ENCODE results near the gene RASA3.

Gene RASA3

DNA sequence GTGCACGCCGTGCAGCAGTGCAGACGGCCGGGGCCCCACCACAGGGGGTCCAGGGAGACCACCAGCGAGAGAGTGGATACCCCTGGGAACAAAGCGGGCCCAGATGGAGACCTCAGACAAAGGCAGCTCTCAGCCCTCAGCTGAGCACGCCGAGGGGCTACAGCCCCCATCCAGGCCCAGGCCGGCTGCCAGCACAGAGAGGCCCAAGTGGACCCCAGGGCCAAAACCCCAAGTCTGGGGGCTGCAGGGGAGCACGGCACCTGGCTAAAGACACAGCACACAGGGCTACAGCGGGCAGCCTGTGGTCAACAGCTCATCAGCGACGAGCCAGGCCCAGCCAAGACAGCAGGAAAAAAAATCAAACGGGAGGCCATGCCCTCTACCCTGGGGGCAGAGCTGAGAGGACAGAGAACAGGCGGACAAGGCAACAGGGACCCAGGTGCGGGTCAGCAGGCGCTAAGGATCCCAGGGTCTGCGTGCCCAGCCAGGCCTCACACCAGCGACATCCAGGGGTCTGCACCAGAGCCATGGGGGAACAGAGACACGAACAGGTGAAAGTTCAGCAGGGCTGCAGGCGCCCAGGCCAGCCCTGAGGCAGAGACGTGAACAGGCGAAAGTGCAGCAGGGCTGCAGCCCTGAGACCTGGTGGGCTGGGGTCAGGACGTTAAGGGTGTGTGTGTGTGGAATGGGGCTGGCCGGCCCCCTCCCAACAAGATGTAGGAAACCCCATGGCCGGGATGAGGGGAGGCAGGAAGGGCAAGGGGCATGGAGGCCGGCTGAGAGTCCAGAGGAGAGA, 34.3 kb downstream of the RASA3 start:
- DNase-seq (ENCODE audit: low read depth, low spot score): no peak
- TF ChIP-seq, protein P1, sequence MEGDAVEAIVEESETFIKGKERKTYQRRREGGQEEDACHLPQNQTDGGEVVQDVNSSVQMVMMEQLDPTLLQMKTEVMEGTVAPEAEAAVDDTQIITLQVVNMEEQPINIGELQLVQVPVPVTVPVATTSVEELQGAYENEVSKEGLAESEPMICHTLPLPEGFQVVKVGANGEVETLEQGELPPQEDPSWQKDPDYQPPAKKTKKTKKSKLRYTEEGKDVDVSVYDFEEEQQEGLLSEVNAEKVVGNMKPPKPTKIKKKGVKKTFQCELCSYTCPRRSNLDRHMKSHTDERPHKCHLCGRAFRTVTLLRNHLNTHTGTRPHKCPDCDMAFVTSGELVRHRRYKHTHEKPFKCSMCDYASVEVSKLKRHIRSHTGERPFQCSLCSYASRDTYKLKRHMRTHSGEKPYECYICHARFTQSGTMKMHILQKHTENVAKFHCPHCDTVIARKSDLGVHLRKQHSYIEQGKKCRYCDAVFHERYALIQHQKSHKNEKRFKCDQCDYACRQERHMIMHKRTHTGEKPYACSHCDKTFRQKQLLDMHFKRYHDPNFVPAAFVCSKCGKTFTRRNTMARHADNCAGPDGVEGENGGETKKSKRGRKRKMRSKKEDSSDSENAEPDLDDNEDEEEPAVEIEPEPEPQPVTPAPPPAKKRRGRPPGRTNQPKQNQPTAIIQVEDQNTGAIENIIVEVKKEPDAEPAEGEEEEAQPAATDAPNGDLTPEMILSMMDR (IDR thresholded peaks at IDR 0.05; ENCODE audit: low read depth, low read length): no peak
- H3K4me3 ChIP-seq (ENCODE audit: low read depth, low read length): no peak overlapping the region
- in situ Hi-C loops (cut with HindIII; ENCODE audit: low sequenced_read_pairs): no loop called here

- in situ Hi-C loops (cut with HindIII; ENCODE audit: low sequenced_read_pairs): no loop called here
- no peak overlapping the region for H3K4me3 ChIP-seq (ENCODE audit: low read depth, low read length)
- no peak for DNase-seq (ENCODE audit: low read depth, low spot score)
- TF ChIP-seq, protein P1 (IDR thresholded peaks at IDR 0.05; ENCODE audit: low read depth, low read length): no peak
These were observed 35.1 kb downstream of the RASA3 start for GRCh38 chr13:114097212-114097892.

DNA sequence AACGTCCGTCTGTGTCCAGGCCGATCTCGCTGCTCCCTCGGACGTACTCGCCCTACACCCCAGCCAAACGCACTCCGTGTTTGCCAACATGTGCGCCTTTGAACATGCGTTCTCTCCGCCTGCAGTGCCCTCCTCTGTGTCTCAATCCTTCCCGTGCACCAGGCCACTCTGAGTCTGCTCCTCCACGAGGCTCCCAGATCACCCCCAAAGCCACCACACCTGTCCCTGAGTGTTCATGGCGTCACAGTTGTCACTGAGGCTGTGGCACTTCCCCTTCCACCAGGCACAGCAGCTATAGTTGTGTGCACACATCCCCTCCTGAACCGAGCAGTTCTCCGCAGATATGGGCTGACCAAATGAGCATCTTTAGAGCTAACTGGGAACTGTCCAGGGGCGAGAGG, 35.6 kb downstream of the RASA3 start:
- TF ChIP-seq, protein P1 (IDR thresholded peaks at IDR 0.05; ENCODE audit: low read depth, low read length): no peak
- DNase-seq (ENCODE audit: low read depth, low spot score): no peak
- in situ Hi-C loops (cut with HindIII; ENCODE audit: low sequenced_read_pairs): no loop called here

GRCh38 chr13:114096031-114096485, 36.4 kb downstream of the RASA3 start:
- in situ Hi-C loops (cut with HindIII; ENCODE audit: low sequenced_read_pairs): no loop called here
- TF ChIP-seq, protein P1 (IDR thresholded peaks at IDR 0.05; ENCODE audit: low read depth, low read length): no peak
- DNase-seq (ENCODE audit: low read depth, low spot score): no peak
- H3K4me3 ChIP-seq (ENCODE audit: low read depth, low read length): no peak overlapping the region

More for the DNA sequence above, 35.6 kb downstream of the RASA3 start:
- no peak overlapping the region for H3K4me3 ChIP-seq (ENCODE audit: low read depth, low read length)

DNA sequence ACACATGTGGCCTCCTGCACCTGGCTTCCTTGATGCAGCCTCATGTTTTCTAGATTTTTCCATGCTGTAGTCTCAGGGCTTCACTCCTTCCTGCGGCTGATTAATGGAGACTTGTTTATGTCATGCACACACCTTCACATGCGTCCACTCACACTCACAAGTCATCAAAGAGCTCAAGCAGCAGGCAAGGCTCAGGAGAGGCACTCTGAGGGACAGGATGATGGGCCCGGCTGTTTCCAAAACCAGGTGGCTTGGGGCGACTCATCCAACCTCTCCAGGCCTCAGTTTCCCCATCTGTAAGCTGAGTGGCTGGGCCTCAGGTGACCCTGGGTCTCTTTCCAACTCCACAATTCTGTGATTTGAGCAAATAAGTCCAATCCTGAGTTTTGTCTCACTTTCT, 36.9 kb downstream of the RASA3 start:
- TF ChIP-seq, protein P1 (IDR thresholded peaks at IDR 0.05; ENCODE audit: low read depth, low read length): no peak
- in situ Hi-C loops (cut with HindIII; ENCODE audit: low sequenced_read_pairs): no loop called here
- H3K4me3 ChIP-seq (ENCODE audit: low read depth, low read length): no peak overlapping the region
- DNase-seq (ENCODE audit: low read depth, low spot score): no peak

DNA sequence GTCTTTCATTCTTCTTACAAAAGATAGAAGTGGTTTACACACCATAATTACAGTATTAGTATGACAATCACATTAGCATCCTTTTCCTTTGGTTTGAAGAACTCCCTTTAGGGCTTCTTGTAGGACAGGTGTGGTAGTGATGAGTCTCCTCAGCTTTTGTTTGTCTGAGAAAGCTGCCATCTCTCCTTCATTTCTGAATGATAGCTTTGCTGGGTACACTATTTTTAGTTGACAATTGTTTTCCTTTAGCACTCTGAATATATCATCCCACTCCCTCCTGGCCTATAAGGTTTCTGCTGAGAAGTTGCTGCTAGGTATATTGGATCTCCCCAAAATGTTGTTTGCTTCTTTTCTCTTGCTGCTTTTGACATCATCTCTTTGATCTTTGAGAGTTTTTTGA, 39.3 kb downstream of the RASA3 start:
- in situ Hi-C loops (cut with HindIII; ENCODE audit: low sequenced_read_pairs): no loop called here
- TF ChIP-seq, protein P1 (IDR thresholded peaks at IDR 0.05; ENCODE audit: low read depth, low read length): no peak
- DNase-seq (ENCODE audit: low read depth, low spot score): no peak

More for the DNA sequence above, 39.3 kb downstream of the RASA3 start:
- H3K4me3 ChIP-seq (ENCODE audit: low read depth, low read length): no peak overlapping the region

Data from astrocyte of the spinal cord (primary cell).